ENCODE measurements around the gene FAM210B. TPM values are rescaled to one million over a fixed set of nuclear protein-coding genes. Genes with fewer than 3 reads are reported as not detected.
A peak's percentile ranks its signal among the peaks of the same experiment; 100 is the strongest.

FAM210B gene
- total and polyA plus RNA-seq, 2 of the 13 experiments (the other 11 are each of a cell fraction or from before 2014, with no cell fraction given), result 75.9 to 107 TPM

GRCh38 chr20:56343861-56344381 is 14.9 kb upstream of the FAM210B start (continued):
- TF ChIP-seq STAG1 (CRISPR knock-in tag; IDR thresholded peaks at IDR 0.05) (peak; percentile 88), ZNF225 (CRISPR knock-in tag; IDR thresholded peaks at IDR 0.05) (peak; percentile 61; the same call in 1 of the 2 replicates), NKX3-1 (CRISPR knock-in tag; IDR thresholded peaks at IDR 0.05) (no peak), ARNT (IDR thresholded peaks at IDR 0.05) (no peak), ZNF350 (CRISPR knock-in tag; IDR thresholded peaks at IDR 0.05; ENCODE audit: borderline replicate concordance, low read depth) (0 out of 2 replicates have a peak, but pooled peaks have one; percentile 40), UBTF (CRISPR knock-in tag; IDR thresholded peaks at IDR 0.05) (0 out of 2 replicates have a peak, but pooled peaks have one; percentile 33), ELF3 (CRISPR knock-in tag; IDR thresholded peaks at IDR 0.05) (no peak), ATF7 (IDR thresholded peaks at IDR 0.05) (no peak), ATF7 (CRISPR knock-in tag; IDR thresholded peaks at IDR 0.05) (no peak), ZNF768 (CRISPR knock-in tag; IDR thresholded peaks at IDR 0.05) (peak; percentile 32; the same call in 1 of the 2 replicates), TARDBP (CRISPR knock-in tag; IDR thresholded peaks at IDR 0.05) (0 out of 2 replicates have a peak, but pooled peaks have one; percentile 10), SIN3B (IDR thresholded peaks at IDR 0.05; ENCODE audit: low read length) (no peak), EZH2 (conservative IDR thresholded peaks at IDR 0.05; ENCODE audit: low read depth, low read length) (0 out of 2 replicates have a peak, but pooled peaks have one; percentile 22), ZNF891 (CRISPR knock-in tag; IDR thresholded peaks at IDR 0.05) (peak; percentile 75), ZNF841 (CRISPR knock-in tag; IDR thresholded peaks at IDR 0.05; ENCODE audit: borderline replicate concordance) (no peak), ZFY (CRISPR knock-in tag; IDR thresholded peaks at IDR 0.05) (no peak), TAF1 (CRISPR knock-in tag; IDR thresholded peaks at IDR 0.05) (no peak), ZNF746 (CRISPR knock-in tag; IDR thresholded peaks at IDR 0.05) (no peak), MLLT10 (CRISPR knock-in tag; IDR thresholded peaks at IDR 0.05) (no peak), RFX1 (IDR thresholded peaks at IDR 0.05) (no peak), ZBTB7A (CRISPR knock-in tag; IDR thresholded peaks at IDR 0.05) (peak; percentile 55; the same call in 1 of the 2 replicates), RAD21 (CRISPR knock-in tag; IDR thresholded peaks at IDR 0.05) (peak; percentile 77), ZBTB20 (CRISPR knock-in tag; IDR thresholded peaks at IDR 0.05; ENCODE audit: borderline replicate concordance, low read depth) (0 out of 2 replicates have a peak, but pooled peaks have one; percentile 26)
- TF ChIP-seq, protein P1, sequence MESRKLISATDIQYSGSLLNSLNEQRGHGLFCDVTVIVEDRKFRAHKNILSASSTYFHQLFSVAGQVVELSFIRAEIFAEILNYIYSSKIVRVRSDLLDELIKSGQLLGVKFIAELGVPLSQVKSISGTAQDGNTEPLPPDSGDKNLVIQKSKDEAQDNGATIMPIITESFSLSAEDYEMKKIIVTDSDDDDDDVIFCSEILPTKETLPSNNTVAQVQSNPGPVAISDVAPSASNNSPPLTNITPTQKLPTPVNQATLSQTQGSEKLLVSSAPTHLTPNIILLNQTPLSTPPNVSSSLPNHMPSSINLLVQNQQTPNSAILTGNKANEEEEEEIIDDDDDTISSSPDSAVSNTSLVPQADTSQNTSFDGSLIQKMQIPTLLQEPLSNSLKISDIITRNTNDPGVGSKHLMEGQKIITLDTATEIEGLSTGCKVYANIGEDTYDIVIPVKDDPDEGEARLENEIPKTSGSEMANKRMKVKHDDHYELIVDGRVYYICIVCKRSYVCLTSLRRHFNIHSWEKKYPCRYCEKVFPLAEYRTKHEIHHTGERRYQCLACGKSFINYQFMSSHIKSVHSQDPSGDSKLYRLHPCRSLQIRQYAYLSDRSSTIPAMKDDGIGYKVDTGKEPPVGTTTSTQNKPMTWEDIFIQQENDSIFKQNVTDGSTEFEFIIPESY (CRISPR knock-in tag; IDR thresholded peaks at IDR 0.05), result peak; percentile 83
- TF ChIP-seq, protein P2, sequence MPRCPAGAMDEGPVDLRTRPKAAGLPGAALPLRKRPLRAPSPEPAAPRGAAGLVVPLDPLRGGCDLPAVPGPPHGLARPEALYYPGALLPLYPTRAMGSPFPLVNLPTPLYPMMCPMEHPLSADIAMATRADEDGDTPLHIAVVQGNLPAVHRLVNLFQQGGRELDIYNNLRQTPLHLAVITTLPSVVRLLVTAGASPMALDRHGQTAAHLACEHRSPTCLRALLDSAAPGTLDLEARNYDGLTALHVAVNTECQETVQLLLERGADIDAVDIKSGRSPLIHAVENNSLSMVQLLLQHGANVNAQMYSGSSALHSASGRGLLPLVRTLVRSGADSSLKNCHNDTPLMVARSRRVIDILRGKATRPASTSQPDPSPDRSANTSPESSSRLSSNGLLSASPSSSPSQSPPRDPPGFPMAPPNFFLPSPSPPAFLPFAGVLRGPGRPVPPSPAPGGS (CRISPR knock-in tag; IDR thresholded peaks at IDR 0.05), result no peak
- TF ChIP-seq, protein P3, sequence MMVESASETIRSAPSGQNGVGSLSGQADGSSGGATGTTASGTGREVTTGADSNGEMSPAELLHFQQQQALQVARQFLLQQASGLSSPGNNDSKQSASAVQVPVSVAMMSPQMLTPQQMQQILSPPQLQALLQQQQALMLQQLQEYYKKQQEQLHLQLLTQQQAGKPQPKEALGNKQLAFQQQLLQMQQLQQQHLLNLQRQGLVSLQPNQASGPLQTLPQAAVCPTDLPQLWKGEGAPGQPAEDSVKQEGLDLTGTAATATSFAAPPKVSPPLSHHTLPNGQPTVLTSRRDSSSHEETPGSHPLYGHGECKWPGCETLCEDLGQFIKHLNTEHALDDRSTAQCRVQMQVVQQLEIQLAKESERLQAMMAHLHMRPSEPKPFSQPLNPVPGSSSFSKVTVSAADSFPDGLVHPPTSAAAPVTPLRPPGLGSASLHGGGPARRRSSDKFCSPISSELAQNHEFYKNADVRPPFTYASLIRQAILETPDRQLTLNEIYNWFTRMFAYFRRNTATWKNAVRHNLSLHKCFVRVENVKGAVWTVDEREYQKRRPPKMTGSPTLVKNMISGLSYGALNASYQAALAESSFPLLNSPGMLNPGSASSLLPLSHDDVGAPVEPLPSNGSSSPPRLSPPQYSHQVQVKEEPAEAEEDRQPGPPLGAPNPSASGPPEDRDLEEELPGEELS (CRISPR knock-in tag; IDR thresholded peaks at IDR 0.05), result no peak
